Measurements from ENCODE around the gene GNG4. TPM values are rescaled to one million over a fixed set of nuclear protein-coding genes. Genes with fewer than 3 reads are reported as not detected.
"Not testable (repeated sequence)": the region's sequence is repeated elsewhere in the genome, so short reads cannot be mapped to it uniquely, and the experiment has no call there.

The GNG4 gene
- polyA plus RNA-seq, 3 donors = 1.2 to 2.2 (median 2.1) TPM

GRCh38 chr1:235652364-235652763 is 2.8 kb upstream of the GNG4 start:
- no peak overlapping the region for H3K27ac ChIP-seq (ENCODE audit: low read depth, low read length)
- WGBS, 3 donors = 91 to 94% (median 93%) methylated on average over 11 of the region's 11 CpGs

- 32 to 35% (median 34%) methylated on average over 10 of the region's 10 CpGs for WGBS, 3 donors
- no peak overlapping the region for H3K27ac ChIP-seq (ENCODE audit: low read depth, low read length)
Measured at GRCh38 chr1:235651170-235651806, 1.7 kb upstream of the GNG4 start.

GRCh38 chr1:235650341-235651169 is 971 bp upstream of the GNG4 start:
- H3K27ac ChIP-seq (ENCODE audit: low read depth, low read length) = no peak overlapping the region
- WGBS, 3 donors = 2 to 4% (median 3%) methylated on average over 58 to 71 of the region's 71 CpGs

- H3K27ac ChIP-seq (ENCODE audit: low read depth, low read length) = no peak overlapping the region
- 0 to 1% (median 1%) methylated on average over 30 of the region's 30 CpGs for WGBS, 3 donors
Measured at GRCh38 chr1:235648954-235649367, 623 bp downstream of the GNG4 start.

GRCh38 chr1:235648407-235648907 is 1.1 kb downstream of the GNG4 start:
- H3K27ac ChIP-seq (ENCODE audit: low read depth, low read length) = no peak overlapping the region
- 4 to 14% (median 9%) methylated on average over 31 of the region's 31 CpGs for whole genome bisulfite sequencing, 3 donors

GRCh38 chr1:235647537-235647936 is 2.0 kb downstream of the GNG4 start:
- H3K27ac ChIP-seq (ENCODE audit: low read depth, low read length) = not testable (repeated sequence)
- 87 to 94% (median 89%) methylated on average over 12 of the region's 12 CpGs for WGBS, 3 donors

- H3K27ac ChIP-seq (ENCODE audit: low read depth, low read length) = no peak overlapping the region
- WGBS, 3 donors = 82 to 87% (median 87%) methylated on average over 9 of the region's 9 CpGs
Measured at GRCh38 chr1:235646463-235646862, 3.1 kb downstream of the GNG4 start.

GRCh38 chr1:235644693-235645305 is 4.8 kb downstream of the GNG4 start:
- no peak overlapping the region for H3K27ac ChIP-seq (ENCODE audit: low read depth, low read length)
- WGBS, 3 donors = 85 to 91% (median 88%) methylated on average over 13 of the region's 13 CpGs

- H3K27ac ChIP-seq (ENCODE audit: low read depth, low read length) = no peak overlapping the region
- 89 to 93% (median 91%) methylated on average over 23 of the region's 23 CpGs for WGBS, 3 donors
Measured at GRCh38 chr1:235643837-235644692, 5.5 kb downstream of the GNG4 start.

- WGBS, 3 donors = 52 to 67% (median 59%) methylated on average over 11 of the region's 11 CpGs
- H3K27ac ChIP-seq (ENCODE audit: low read depth, low read length) = no peak overlapping the region
Measured at GRCh38 chr1:235642943-235643371, 6.6 kb downstream of the GNG4 start.

GRCh38 chr1:235642011-235642942 is 7.3 kb downstream of the GNG4 start:
- no peak overlapping the region for H3K27ac ChIP-seq (ENCODE audit: low read depth, low read length)
- WGBS, 3 donors = 41 to 54% (median 43%) methylated on average over 47 of the region's 47 CpGs

- 87 to 92% (median 90%) methylated on average over 12 of the region's 12 CpGs for WGBS, 3 donors
- no peak overlapping the region for H3K27ac ChIP-seq (ENCODE audit: low read depth, low read length)
Measured at GRCh38 chr1:235640580-235640979, 9.0 kb downstream of the GNG4 start.

GRCh38 chr1:235639226-235640205 is 10.1 kb downstream of the GNG4 start:
- 76 to 89% (median 85%) methylated on average over 14 of the region's 14 CpGs for WGBS, 3 donors
- H3K27ac ChIP-seq (ENCODE audit: low read depth, low read length) = no peak overlapping the region

GRCh38 chr1:235638612-235639011 is 11.0 kb downstream of the GNG4 start:
- not testable (repeated sequence) for H3K27ac ChIP-seq (ENCODE audit: low read depth, low read length)
- 88 to 97% (median 94%) methylated on average over 2 of the region's 2 CpGs for WGBS, 3 donors

- no peak overlapping the region for H3K27ac ChIP-seq (ENCODE audit: low read depth, low read length)
- 86 to 95% (median 86%) methylated on average over 10 of the region's 10 CpGs for WGBS, 3 donors
Measured at GRCh38 chr1:235637756-235638534, 11.6 kb downstream of the GNG4 start.
